Brain microvascular endothelial cell (primary cell): ENCODE data around the gene RAPGEFL1.
A peak's percentile ranks its signal among the peaks of the same experiment; 100 is the strongest.

ENCODE experiments used
- DNase-seq: peaks from one replicate; pipeline ENCODE4 v3.0.0-alpha.2; 2020
- H3K27ac ChIP-seq: fragments of 250-450 bp; sonication (Bioruptor Pico); 2 replicates; pipeline ENCODE4 v1.5.1; 2020; ENCODE audit warnings: mild to moderate bottlenecking, moderate library complexity
- H3K27me3 ChIP-seq: fragments of 250-450 bp; sonication (Bioruptor Pico); replicated peaks from 2 replicates; pipeline ENCODE4 v1.5.1; 2020; ENCODE audit warnings: mild to moderate bottlenecking
- H3K36me3 ChIP-seq: fragments of 250-450 bp; sonication (Bioruptor Pico); replicated peaks from 2 replicates; pipeline ENCODE4 v1.5.1; 2020; ENCODE audit warnings: mild to moderate bottlenecking
- H3K4me3 ChIP-seq: 2 replicates; pipeline ENCODE4 v1.5.1; 2011; ENCODE audit warnings: low read depth, mild to moderate bottlenecking, control low read depth, low read length, moderate library complexity
- in situ Hi-C: cut with HindIII; loops from 2 replicates; pipeline ENCODE4 v1.10.0; 2017; ENCODE audit warnings: low sequenced_read_pairs, low pct_ligation_motif_present
- TF ChIP-seq, protein P1 (sequence below): IDR thresholded peaks from 2 replicates; pipeline ENCODE4 v1.5.1; 2011; ENCODE audit warnings: low read depth, mild to moderate bottlenecking, moderate library complexity, low read length, control low read depth, inconsistent platforms; ENCODE audit errors: missing control alignments

Gene RAPGEFL1, protein sequence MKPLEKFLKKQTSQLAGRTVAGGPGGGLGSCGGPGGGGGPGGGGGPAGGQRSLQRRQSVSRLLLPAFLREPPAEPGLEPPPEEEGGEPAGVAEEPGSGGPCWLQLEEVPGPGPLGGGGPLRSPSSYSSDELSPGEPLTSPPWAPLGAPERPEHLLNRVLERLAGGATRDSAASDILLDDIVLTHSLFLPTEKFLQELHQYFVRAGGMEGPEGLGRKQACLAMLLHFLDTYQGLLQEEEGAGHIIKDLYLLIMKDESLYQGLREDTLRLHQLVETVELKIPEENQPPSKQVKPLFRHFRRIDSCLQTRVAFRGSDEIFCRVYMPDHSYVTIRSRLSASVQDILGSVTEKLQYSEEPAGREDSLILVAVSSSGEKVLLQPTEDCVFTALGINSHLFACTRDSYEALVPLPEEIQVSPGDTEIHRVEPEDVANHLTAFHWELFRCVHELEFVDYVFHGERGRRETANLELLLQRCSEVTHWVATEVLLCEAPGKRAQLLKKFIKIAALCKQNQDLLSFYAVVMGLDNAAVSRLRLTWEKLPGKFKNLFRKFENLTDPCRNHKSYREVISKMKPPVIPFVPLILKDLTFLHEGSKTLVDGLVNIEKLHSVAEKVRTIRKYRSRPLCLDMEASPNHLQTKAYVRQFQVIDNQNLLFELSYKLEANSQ

GRCh38 chr17:40177275-40177874 lies at the start of gene RAPGEFL1:
RAPGEFL1 (plus strand) TSS chr17:40177470; CDS start chr17:40177862, 392 bp downstream.
- peak within 1 kb of the TSS; percentile 54 for H3K4me3 ChIP-seq
- no peaks in the 10 kb centered on the region for H3K27me3 ChIP-seq
- H3K27ac ChIP-seq = no peak within 1 kb of the TSS
- TF ChIP-seq, protein P1, sequence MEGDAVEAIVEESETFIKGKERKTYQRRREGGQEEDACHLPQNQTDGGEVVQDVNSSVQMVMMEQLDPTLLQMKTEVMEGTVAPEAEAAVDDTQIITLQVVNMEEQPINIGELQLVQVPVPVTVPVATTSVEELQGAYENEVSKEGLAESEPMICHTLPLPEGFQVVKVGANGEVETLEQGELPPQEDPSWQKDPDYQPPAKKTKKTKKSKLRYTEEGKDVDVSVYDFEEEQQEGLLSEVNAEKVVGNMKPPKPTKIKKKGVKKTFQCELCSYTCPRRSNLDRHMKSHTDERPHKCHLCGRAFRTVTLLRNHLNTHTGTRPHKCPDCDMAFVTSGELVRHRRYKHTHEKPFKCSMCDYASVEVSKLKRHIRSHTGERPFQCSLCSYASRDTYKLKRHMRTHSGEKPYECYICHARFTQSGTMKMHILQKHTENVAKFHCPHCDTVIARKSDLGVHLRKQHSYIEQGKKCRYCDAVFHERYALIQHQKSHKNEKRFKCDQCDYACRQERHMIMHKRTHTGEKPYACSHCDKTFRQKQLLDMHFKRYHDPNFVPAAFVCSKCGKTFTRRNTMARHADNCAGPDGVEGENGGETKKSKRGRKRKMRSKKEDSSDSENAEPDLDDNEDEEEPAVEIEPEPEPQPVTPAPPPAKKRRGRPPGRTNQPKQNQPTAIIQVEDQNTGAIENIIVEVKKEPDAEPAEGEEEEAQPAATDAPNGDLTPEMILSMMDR = no peak
- DNase-seq = peak; percentile 63
- H3K36me3 ChIP-seq = peaks cover 4% of the 10 kb centered on the region
- in situ Hi-C loops = loop anchor here (25.0 kb wide), 1 partner anchor 110 kb away; the partner anchor contains the start of gene CDC6

GRCh38 chr17:40129498-40129897 lies 47.8 kb upstream of the RAPGEFL1 start:
- DNase-seq = no peak
- in situ Hi-C loops = no loop called here
- TF ChIP-seq, protein P1 = peak; percentile 8
- Histone ChIP-seq H3K27ac (no peak overlapping the region), H3K27me3 (no peaks in the 10 kb centered on the region), H3K4me3 (no peak overlapping the region), H3K36me3 (peaks cover 82% of the 10 kb centered on the region)

GRCh38 chr17:40130352-40131042 lies 46.8 kb upstream of the RAPGEFL1 start:
- in situ Hi-C loops = no loop called here

GRCh38 chr17:40134184-40134583 lies 43.1 kb upstream of the RAPGEFL1 start:
- Histone ChIP-seq H3K4me3 (no peak overlapping the region), H3K27ac (no peak overlapping the region), H3K27me3 (no peaks in the 10 kb centered on the region), H3K36me3 (peaks cover 67% of the 10 kb centered on the region)
- in situ Hi-C loops = no loop called here
- no peak for DNase-seq
- TF ChIP-seq, protein P1 = no peak

More at GRCh38 chr17:40130352-40131042, 46.8 kb upstream of the RAPGEFL1 start:
- Histone ChIP-seq H3K4me3 (no peak overlapping the region), H3K36me3 (peaks cover 87% of the 10 kb centered on the region), H3K27me3 (no peaks in the 10 kb centered on the region), H3K27ac (no peak overlapping the region)
- DNase-seq = no peak
- TF ChIP-seq, protein P1 = no peak

- H3K4me3 ChIP-seq = no peak overlapping the region
- peaks cover 53% of the 10 kb centered on the region for H3K36me3 ChIP-seq
- H3K27me3 ChIP-seq = no peaks in the 10 kb centered on the region
- H3K27ac ChIP-seq = no peak overlapping the region
- in situ Hi-C loops = no loop called here
- TF ChIP-seq, protein P1 = no peak
- no peak for DNase-seq
Measured at GRCh38 chr17:40135817-40136216, 41.5 kb upstream of the RAPGEFL1 start.
